ENCODE results near the gene GRID1. TPM values are rescaled to one million over a fixed set of nuclear protein-coding genes. Genes with fewer than 3 reads are reported as not detected.

The GRID1 gene
- total RNA-seq, 4 donors from 2014 or later = 0.03 to 2.7 (median 0.49) TPM

DNA sequence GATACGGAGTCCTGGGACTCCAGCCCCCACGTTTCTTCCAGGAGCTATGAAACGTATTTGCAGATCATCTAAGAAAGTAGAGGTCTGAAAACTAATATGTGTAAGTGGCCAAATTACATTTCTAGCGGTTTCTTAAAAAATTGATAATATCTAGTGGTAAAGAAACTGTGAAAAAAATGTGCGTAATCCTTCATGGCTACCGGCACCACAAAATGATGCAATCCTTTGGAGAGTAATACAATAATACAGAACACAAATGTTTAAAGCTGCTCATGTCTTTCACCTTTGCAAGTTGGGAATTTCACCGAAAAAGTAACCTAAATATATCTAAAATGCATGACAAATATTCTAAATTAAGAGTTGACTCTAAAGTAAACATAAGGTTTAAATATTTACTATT is 742.1 kb downstream of the GRID1 start:
- Histone ChIP-seq H3K9me3 (no peaks in the 10 kb centered on the region), H3K4me3 (no peak overlapping the region), H3K27me3 (no peaks in the 10 kb centered on the region), H3K36me3 (no peaks in the 10 kb centered on the region), H3K27ac (no peak overlapping the region), H3K4me1 (no peaks in the 10 kb centered on the region)
- WGBS, 2 donors = 69 to 80% methylated on average over 6 of the region's 7 CpGs
- no peak for DNase-seq
- TF ChIP-seq, protein P1, sequence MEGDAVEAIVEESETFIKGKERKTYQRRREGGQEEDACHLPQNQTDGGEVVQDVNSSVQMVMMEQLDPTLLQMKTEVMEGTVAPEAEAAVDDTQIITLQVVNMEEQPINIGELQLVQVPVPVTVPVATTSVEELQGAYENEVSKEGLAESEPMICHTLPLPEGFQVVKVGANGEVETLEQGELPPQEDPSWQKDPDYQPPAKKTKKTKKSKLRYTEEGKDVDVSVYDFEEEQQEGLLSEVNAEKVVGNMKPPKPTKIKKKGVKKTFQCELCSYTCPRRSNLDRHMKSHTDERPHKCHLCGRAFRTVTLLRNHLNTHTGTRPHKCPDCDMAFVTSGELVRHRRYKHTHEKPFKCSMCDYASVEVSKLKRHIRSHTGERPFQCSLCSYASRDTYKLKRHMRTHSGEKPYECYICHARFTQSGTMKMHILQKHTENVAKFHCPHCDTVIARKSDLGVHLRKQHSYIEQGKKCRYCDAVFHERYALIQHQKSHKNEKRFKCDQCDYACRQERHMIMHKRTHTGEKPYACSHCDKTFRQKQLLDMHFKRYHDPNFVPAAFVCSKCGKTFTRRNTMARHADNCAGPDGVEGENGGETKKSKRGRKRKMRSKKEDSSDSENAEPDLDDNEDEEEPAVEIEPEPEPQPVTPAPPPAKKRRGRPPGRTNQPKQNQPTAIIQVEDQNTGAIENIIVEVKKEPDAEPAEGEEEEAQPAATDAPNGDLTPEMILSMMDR (IDR thresholded peaks at IDR 0.05) = no peak
- TF ChIP-seq POLR2A (IDR thresholded peaks at IDR 0.05) = no peak
- intact Hi-C loops (cut with DNase I) = no loop called here

DNA sequence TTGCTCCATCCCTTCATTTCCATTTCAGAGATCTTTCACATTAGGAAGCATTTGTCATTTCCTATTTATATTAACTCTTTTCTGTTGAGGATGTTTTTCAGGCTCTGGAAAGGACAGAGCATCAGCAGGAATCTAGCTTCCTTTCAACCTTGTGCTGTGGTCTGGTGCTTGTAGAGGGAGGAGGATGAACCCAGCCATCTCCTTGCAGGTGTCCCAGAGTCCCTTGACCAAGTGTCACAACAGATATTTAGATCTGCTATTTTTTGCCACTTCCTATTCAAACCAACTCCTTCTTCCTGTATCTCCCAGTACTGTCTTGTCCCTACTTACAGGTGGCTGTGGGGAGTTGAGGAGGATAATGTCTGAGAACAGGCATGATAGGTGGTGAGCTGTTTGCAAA is 742.8 kb downstream of the GRID1 start:
- Histone ChIP-seq H3K36me3 (no peaks in the 10 kb centered on the region), H3K27ac (no peak overlapping the region), H3K27me3 (no peaks in the 10 kb centered on the region), H3K4me3 (no peak overlapping the region), H3K9me3 (no peaks in the 10 kb centered on the region), H3K4me1 (no peaks in the 10 kb centered on the region)
- intact Hi-C loops (cut with DNase I) = no loop called here
- no peak for DNase-seq
- TF ChIP-seq POLR2A (IDR thresholded peaks at IDR 0.05) = no peak
- TF ChIP-seq, protein P1 (IDR thresholded peaks at IDR 0.05) = no peak

DNA sequence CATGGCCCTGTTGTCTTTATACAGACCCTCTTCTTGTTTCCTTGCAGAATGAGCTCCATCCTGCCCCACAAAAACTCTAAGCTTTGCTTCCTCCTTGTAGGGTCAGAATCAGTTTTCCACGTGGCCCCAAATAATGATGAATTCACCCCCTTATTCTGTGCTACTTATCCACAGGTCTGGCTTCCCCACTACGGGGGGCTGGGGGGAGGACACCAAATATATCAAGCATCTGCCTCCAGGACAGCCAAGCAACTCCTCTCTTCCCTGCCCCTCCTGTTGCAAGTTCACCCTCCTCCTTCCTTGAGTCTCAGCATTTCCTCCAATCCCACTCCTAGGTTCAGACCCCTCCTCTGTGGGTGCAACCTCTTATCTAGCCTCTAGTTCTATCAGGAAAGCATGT is 743.3 kb downstream of the GRID1 start:
- H3K4me3 ChIP-seq = no peak overlapping the region
- H3K9me3 ChIP-seq = no peaks in the 10 kb centered on the region
- H3K27ac ChIP-seq = no peak overlapping the region
- intact Hi-C loops (cut with DNase I) = no loop called here
- 35 to 37% methylated on average over 2 of the region's 2 CpGs for WGBS, 2 donors
- H3K4me1 ChIP-seq = no peaks in the 10 kb centered on the region
- no peak for DNase-seq
- TF ChIP-seq POLR2A (IDR thresholded peaks at IDR 0.05) = no peak
- TF ChIP-seq, protein P1 (IDR thresholded peaks at IDR 0.05) = no peak
- H3K36me3 ChIP-seq = no peaks in the 10 kb centered on the region
- H3K27me3 ChIP-seq = no peaks in the 10 kb centered on the region

DNA sequence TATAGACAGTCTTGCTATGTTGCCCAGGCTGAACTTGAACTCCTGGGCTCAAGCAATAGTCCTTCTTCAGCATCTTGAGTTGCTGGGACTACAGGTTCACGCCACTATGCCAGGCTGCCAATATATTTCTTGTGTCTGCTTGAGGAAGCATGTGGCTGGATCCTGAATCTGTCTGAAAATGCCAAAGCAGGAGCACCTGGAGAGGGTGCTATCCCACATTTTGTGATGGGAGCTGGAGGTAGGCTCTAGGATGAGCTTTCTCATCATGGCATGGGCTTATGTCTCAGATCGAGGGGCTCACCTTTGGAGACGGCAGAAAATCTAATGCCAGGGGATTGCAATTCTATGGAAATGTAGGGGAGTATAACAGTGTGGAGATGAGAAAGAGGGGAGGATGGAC is 744.2 kb downstream of the GRID1 start:
- no peaks in the 10 kb centered on the region for H3K9me3 ChIP-seq
- H3K4me1 ChIP-seq = no peaks in the 10 kb centered on the region
- intact Hi-C loops (cut with DNase I) = no loop called here
- no peak overlapping the region for H3K27ac ChIP-seq
- DNase-seq = no peak
- 88 to 100% methylated on average over 1 to 3 of the region's 3 CpGs for WGBS, 2 donors
- no peaks in the 10 kb centered on the region for H3K27me3 ChIP-seq
- no peak overlapping the region for H3K4me3 ChIP-seq
- TF ChIP-seq, protein P1 (IDR thresholded peaks at IDR 0.05) = no peak
- no peak for TF ChIP-seq POLR2A (IDR thresholded peaks at IDR 0.05)
- no peaks in the 10 kb centered on the region for H3K36me3 ChIP-seq

DNA sequence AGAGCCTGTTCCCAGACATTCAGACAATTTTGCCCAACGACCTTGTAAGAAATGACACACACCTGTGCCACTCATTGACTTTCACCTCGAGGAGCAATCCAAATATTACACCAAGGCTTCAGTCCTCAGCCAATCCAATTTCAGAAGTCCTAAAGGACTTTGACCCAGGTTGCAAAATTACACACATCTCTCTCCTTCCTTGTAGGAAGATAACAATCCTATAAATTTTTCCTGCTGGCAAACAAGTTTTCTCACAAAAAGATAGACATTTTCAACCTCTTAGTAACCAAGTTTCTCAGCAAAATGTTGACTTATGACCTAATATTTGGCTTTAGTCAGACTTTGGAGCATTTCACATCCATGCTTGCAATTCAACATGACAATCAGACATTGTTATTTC is 745.0 kb downstream of the GRID1 start:
- TF ChIP-seq POLR2A (IDR thresholded peaks at IDR 0.05) = no peak
- TF ChIP-seq, protein P1 (IDR thresholded peaks at IDR 0.05) = no peak
- WGBS, 2 donors = 24 to 35% methylated on average over 2 of the region's 2 CpGs
- Histone ChIP-seq H3K27me3 (no peaks in the 10 kb centered on the region), H3K4me1 (no peaks in the 10 kb centered on the region), H3K9me3 (no peaks in the 10 kb centered on the region), H3K36me3 (no peaks in the 10 kb centered on the region), H3K4me3 (no peak overlapping the region), H3K27ac (no peak overlapping the region)
- intact Hi-C loops (cut with DNase I) = no loop called here
- no peak for DNase-seq

All from esophagus squamous epithelium (tissue), 5 donors.